ENCODE results near the gene LAMP2.

LAMP2 gene

GRCh38 chrX:120453985-120454384 lies 15.1 kb downstream of the LAMP2 start:
- no peak for DNase-seq

DNA sequence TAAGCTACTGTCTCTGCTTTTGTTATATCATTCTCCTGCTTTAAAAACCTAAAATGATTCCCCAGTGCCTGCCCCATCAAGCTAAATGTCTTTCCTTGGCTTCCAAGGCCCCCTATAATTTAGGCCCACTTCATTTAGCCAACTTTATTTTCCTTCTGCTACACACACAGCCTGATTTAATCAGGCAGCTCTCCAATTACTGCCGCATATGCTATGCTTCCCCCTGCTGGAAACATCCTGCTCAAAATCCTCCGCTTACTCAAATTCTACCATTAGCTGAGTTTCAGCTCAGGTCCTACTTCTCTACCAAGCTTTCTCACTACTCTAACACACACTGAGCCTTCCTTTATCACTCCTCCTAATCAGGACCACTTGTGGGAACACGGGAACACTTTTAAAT lies 17.0 kb downstream of the LAMP2 start:
- DNase-seq: peak; percentile 5

DNA sequence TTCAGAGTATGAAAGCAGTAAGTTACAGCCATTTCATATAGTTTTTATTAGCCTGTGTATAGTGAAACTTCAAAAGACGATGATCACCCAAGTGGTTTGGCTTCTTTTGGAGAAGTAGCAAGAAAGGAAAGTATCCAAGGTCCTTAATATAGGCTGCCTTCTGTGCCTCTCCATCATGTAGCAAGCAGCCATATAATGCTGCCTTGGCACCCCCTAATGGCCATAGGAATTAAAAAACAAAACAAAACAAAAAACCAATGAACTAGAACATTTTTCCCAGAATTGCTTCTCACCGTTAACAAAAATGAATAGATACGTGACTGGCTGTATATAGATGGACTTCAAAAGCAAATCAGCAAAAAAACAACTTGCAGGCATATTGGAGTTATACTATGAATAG lies 18.9 kb downstream of the LAMP2 start:
- DNase-seq: no peak

GRCh38 chrX:120446498-120446897 lies 22.6 kb downstream of the LAMP2 start:
- DNase-seq: no peak

DNA sequence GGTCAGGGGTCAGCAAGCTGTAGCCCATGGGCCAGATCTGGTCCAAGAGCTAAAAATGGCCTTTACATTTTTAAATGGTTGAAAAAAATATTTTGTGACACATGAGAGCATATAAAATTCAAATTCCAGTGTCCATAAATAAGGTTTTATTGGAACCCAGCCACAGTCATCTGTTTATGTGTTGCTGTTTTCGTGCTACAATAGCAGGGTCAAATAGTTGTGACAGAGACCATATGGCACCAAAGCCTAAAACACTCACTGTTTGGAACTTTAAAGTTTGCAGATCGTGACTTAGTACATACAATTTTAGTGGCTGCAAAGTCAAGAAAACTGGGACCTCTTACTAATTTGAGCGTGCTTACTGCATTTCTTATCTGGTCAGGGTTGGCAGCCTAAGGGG lies 29.2 kb downstream of the LAMP2 start:
- no peak for DNase-seq

- no peak for DNase-seq
These were observed 39.1 kb downstream of the LAMP2 start for GRCh38 chrX:120429776-120430540.

DNA sequence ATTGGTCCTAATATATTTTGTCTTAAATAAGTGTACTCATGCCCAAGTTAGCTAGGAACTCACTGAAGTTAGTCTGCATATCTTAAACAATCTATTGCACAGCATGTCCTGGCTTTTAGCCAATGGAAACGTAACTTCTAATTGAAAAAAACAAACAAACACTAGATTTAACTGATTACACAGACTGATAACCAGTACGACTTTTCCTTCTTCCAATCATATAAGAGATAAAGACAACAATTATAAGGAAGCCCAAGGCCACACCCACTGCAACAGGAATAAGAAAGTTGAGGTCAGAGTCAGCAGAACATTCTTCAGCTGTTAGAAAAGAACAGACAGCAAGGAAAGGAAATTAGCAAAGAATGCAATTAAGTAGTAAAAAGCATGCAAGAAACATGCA lies 40.8 kb downstream of the LAMP2 start:
- no peak for DNase-seq

GRCh38 chrX:120426599-120426998 lies 42.5 kb downstream of the LAMP2 start:
- no peak for DNase-seq

- no peak for DNase-seq
These were observed 49.6 kb downstream of the LAMP2 start for GRCh38 chrX:120419463-120419862.

DNA sequence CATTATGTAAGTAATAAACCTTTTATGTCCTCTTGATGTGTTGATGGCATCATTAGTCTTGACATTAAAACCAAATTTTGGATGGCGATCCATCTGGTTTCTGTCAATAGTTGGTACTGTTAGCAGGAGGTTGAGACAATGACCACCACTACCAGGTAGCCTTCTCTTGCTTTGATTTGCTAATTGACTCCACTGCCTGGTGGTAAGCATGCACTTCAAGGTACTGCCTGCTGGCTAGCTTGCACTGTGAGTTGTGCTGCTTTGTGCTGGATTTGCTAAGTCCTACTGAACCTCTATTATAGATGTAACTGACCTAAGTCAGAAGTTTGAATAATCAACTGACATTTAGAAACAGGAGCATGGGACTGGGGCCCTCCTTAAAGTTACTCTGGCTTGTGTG lies 60.9 kb downstream of the LAMP2 start:
- DNase-seq: no peak

DNA sequence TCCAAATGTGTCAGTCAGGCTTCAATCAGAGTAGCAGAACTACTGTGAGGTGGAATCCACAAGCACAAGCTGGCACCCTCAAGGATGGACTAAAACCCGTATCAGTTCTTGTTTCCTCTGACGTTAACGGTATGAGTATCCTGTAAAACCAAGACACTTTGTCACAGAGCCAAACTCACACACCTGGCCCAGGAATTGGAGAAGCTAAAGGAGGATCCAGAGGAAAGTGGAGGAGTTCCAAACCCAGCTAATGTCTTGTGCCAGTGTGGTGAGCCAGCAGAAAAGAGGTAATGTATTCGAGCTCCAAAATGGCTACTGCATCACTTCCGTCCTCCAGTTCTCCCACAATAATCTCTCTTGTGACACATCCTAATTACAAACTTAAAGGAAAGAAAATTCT lies 62.5 kb downstream of the LAMP2 start:
- DNase-seq: no peak

DNA sequence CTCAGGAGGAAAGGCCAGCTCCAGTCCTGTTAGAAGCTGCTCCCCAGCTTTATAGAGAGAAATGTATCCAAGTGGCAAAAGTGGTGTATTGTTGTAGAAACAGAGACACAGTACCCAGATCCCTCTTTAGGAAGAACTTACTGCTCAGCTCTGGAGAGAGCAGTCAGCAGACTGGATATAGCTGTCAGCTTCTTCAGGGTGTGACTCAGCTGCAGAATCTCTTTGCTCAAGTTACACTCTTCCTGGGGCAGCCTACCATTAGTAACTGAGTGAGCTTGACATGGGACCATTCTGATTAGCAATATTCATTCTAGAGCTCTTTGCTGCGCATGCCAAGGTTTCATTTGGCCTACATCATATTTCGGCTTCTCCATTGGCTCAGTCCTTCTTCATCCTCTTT lies 66.7 kb downstream of the LAMP2 start:
- no peak for DNase-seq

DNA sequence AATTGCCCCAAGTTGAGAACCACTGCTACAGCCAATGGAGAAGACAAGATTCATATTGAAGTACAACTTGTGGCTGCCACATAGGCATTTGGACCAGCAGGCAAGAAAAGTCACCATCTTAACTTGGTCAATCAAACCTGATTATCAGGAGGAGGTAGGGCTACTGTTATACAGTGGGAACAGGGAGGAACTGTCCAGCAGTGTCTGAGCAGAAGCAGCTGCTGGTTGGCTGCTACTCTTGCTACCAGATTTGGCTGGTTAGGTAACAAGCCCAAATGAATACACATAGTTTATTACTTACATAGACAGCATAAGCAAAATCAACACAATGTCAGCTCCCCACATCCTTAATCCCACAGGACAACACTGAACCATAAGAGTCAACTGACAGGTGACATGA lies 67.8 kb downstream of the LAMP2 start:
- no peak for DNase-seq

DNA sequence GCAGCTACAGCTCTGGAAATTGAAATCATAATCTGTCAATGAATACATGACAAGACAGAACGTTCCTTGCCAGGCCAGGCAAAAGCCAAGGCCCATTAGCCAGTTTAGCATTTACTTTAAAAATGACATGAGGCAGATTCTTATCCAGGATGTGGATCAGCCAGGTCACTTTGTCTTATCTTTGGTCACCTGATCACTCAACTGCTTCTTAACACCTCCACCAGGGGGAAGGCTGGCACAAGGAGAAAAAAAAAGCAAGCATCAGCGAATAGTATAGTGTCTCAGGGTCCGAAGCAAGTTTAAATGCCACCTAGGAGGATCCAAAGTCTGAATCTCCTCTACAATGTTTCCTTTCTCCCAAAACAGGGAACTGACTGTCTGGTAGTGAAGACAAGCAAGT lies 88.4 kb downstream of the LAMP2 start:
- no peak for DNase-seq

GRCh38 chrX:120379937-120380681 lies 89.0 kb downstream of the LAMP2 start:
- DNase-seq: no peak

- DNase-seq: no peak
These were observed 90.5 kb downstream of the LAMP2 start for GRCh38 chrX:120378570-120378969.

Data from NCI-H1694 treated with DMSO at 0.1 percent for 48 hours (cell line).